Liver (tissue), 9 donors: ENCODE results near the gene CDC42BPA. TPM values are rescaled to one million over a fixed set of nuclear protein-coding genes. Genes with fewer than 3 reads are reported as not detected.

Source experiments
- DNase-seq: peaks from one replicate; pipeline ENCODE4 v3.0.0-alpha.2; 2017; ENCODE audit warnings: low spot score
- H3K27ac ChIP-seq, 2 donors: one replicate each; pipeline ENCODE4 v1.7.0; 2013; ENCODE audit warnings: inconsistent platforms in 2 of 2, low read length in 2 of 2, control low read depth in 1 of 2, low read depth in 1 of 2, mild to moderate bottlenecking in 1 of 2
- H3K27me3 ChIP-seq, 4 donors: one replicate each; pipeline versions ENCODE4 v1.6.1 to v1.7.0; 2013; ENCODE audit warnings: low read length in 3 of 4, inconsistent platforms in 1 of 4, mild to moderate bottlenecking in 1 of 4, moderate library complexity in 1 of 4; ENCODE audit not compliant: control insufficient read depth in 4 of 4, insufficient read depth in 4 of 4
- H3K36me3 ChIP-seq, 4 donors: one replicate each; pipeline versions ENCODE4 v1.6.1 to v1.7.0; 2013; ENCODE audit warnings: low read length in 3 of 4, mild to moderate bottlenecking in 3 of 4, low read depth in 1 of 4, moderate library complexity in 1 of 4; ENCODE audit not compliant: control insufficient read depth in 4 of 4, insufficient read depth in 3 of 4
- H3K4me1 ChIP-seq, 4 donors: one replicate each; pipeline versions ENCODE4 v1.6.1 to v1.7.0; 2013; ENCODE audit warnings: low read length in 3 of 4, mild to moderate bottlenecking in 3 of 4, moderate library complexity in 1 of 4; ENCODE audit not compliant: control insufficient read depth in 4 of 4, insufficient read depth in 4 of 4
- H3K4me3 ChIP-seq, 3 donors: one replicate each; pipeline versions ENCODE4 v1.6.1 to v1.7.0; 2013; ENCODE audit warnings: low read length in 3 of 3, control low read depth in 1 of 3, low read depth in 1 of 3, mild to moderate bottlenecking in 1 of 3
- H3K9ac ChIP-seq, 2 donors: one replicate each; pipeline ENCODE4 v1.7.0; 2013; ENCODE audit warnings: low read length in 2 of 2, mild to moderate bottlenecking in 2 of 2, moderate library complexity in 2 of 2, control low read depth in 1 of 2, low read depth in 1 of 2
- H3K9me3 ChIP-seq, 4 donors: one replicate each; pipeline versions ENCODE4 v1.6.1 to v1.7.0; 2013; ENCODE audit warnings: low read length in 3 of 4; ENCODE audit not compliant: control insufficient read depth in 4 of 4
- EGR1 ChIP-seq, 2 donors: IDR thresholded peaks; 2 replicates each; pipeline ENCODE4 v1.6.1; 2016 to 2018; ENCODE audit warnings: antibody characterized with exemption in 2 of 2, low read depth in 2 of 2
- FOXA1 ChIP-seq: IDR thresholded peaks from 2 replicates; pipeline ENCODE4 v1.6.1; 2016; ENCODE audit warnings: antibody characterized with exemption
- FOXA2 ChIP-seq: IDR thresholded peaks from 2 replicates; pipeline ENCODE4 v1.6.1; 2016; ENCODE audit warnings: antibody characterized with exemption
- GABPA ChIP-seq, 2 donors: IDR thresholded peaks in 1 of 2; conservative IDR thresholded peaks in 1 of 2; 2 replicates each; pipeline ENCODE4 v1.6.1; 2016; ENCODE audit warnings: antibody characterized with exemption in 2 of 2, mild to moderate bottlenecking in 1 of 2, moderate library complexity in 1 of 2
- HNF4A ChIP-seq, 2 donors: conservative IDR thresholded peaks; 2 replicates each; pipeline ENCODE4 v1.6.1; 2016; ENCODE audit warnings: antibody characterized with exemption in 2 of 2, mild to moderate bottlenecking in 2 of 2
- HNF4G ChIP-seq: IDR thresholded peaks from 2 replicates; pipeline ENCODE4 v1.6.1; 2016; ENCODE audit warnings: antibody characterized with exemption
- JUND ChIP-seq, 2 donors: IDR thresholded peaks; 2 replicates each; pipeline ENCODE4 v1.6.1; 2016; ENCODE audit warnings: antibody characterized with exemption in 2 of 2
- NR2F2 ChIP-seq: IDR thresholded peaks from 2 replicates; pipeline ENCODE4 v1.6.1; 2016; ENCODE audit warnings: antibody characterized with exemption
- RAD21 ChIP-seq, 2 donors: IDR thresholded peaks; 2 replicates each; pipeline ENCODE4 v1.6.1; 2016; ENCODE audit warnings: antibody characterized with exemption in 2 of 2, mild to moderate bottlenecking in 2 of 2
- RXRA ChIP-seq, 2 donors: IDR thresholded peaks; 2 replicates each; pipeline ENCODE4 v1.6.1; 2017 to 2018; ENCODE audit warnings: antibody characterized with exemption in 2 of 2, mild to moderate bottlenecking in 1 of 2
- SP1 ChIP-seq: IDR thresholded peaks from 2 replicates; pipeline ENCODE4 v1.6.1; 2018; ENCODE audit warnings: antibody characterized with exemption, mild to moderate bottlenecking
- TAF1 ChIP-seq: conservative IDR thresholded peaks from 2 replicates; pipeline ENCODE4 v1.6.1; 2016; ENCODE audit warnings: antibody characterized with exemption, mild to moderate bottlenecking
- YY1 ChIP-seq: IDR thresholded peaks from 2 replicates; pipeline ENCODE4 v1.6.1; 2016; ENCODE audit warnings: antibody characterized with exemption, mild to moderate bottlenecking
- WGBS: extraction: QIAGEN DNeasy Blood & Tissue Kit; methylation state at CpG from one replicate; pipeline ENCODE4 v1.1.7; 2013; 5-methylcytosine and 5-hydroxymethylcytosine counted together
- polyA plus RNA-seq, 2 donors: library from polyadenylated mRNA; stranded (reverse) in 1 of 2; unstranded in 1 of 2; fragments of 200-250 nt in 1 of 2; fragments of >200 nt in 1 of 2; fragmentation: Nextera tagmentation in 1 of 2; extraction: Ambion mirVana in 1 of 2; gene quantifications; one replicate each; pipeline versions ENCODE4 v1.2.1 to v1.2.3, GENCODE V29; 2013 to 2015
- total RNA-seq, 2 donors: library from RNA; depleted of rRNA; stranded (reverse); fragments of >200 nt; gene quantifications; one replicate each; pipeline ENCODE4 v1.2.3, GENCODE V29; 2014
- TF ChIP-seq, protein P1 (sequence below): IDR thresholded peaks from 2 replicates; pipeline ENCODE4 v1.6.1; 2016; ENCODE audit warnings: antibody characterized with exemption
- TF ChIP-seq, protein P2 (sequence below): IDR thresholded peaks from 2 replicates; pipeline ENCODE4 v1.6.1; 2016; ENCODE audit warnings: antibody characterized with exemption, mild to moderate bottlenecking
- TF ChIP-seq, protein P3 (sequence below): fragments of 150-350 bp; IDR thresholded peaks from 2 replicates; pipeline ENCODE4 v1.5.1; 2017; ENCODE audit warnings: improper control_type of control experiment, low read depth, low read length; ENCODE audit not compliant: missing input control
- TF ChIP-seq, protein P4 (sequence below): IDR thresholded peaks from 2 replicates; pipeline ENCODE4 v1.6.1; 2016; ENCODE audit warnings: antibody characterized with exemption
- TF ChIP-seq, protein P5 (sequence below): IDR thresholded peaks from 2 replicates; pipeline ENCODE4 v1.6.1; 2016; ENCODE audit warnings: antibody characterized with exemption
- donor health status: healthy.
- donor health status: healthy.
- donor health status: healthy.
- donor health status: healthy.
- donor health status: healthy.

CDC42BPA gene
- total and polyA plus RNA-seq, 4 donors: 5.8 to 39.9 (median 24.3) TPM

DNA sequence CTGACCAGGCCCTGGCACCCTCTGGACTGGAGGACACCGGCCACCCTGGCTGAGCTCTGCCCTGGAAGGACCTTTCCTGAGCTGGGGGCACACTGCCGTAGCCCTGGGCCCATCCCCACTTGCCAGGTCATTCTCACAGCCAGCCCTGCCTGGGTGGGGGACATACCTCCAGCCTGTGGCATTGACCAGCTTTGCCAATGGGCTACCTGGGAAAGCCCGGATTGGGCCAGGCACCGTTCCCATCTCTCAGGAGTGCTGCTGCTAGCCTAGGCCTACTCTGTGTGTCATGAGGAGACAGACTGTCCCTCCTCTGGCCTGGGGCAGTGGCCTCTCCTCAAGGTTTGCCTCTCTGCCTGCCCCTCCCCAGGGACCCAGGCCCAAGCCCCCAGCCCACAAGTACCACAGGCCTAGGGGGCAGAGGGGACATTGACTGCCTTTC lies 338.2 kb downstream of the CDC42BPA start:
- peak in 1 of 2 donors; percentile 48 for TF ChIP-seq HNF4A (conservative IDR thresholded peaks at IDR 0.05)
- no peak for TF ChIP-seq EGR1 (IDR thresholded peaks at IDR 0.05; ENCODE audit: low read depth in 2 of 2)
- TF ChIP-seq RXRA (IDR thresholded peaks at IDR 0.05): peak; percentile 24 to 54
- TF ChIP-seq, protein P1, sequence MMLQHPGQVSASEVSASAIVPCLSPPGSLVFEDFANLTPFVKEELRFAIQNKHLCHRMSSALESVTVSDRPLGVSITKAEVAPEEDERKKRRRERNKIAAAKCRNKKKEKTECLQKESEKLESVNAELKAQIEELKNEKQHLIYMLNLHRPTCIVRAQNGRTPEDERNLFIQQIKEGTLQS: no peak
- TF ChIP-seq NR2F2: no peak
- no peak for TF ChIP-seq TAF1
- H3K27ac ChIP-seq: peak overlapping the region; percentile 3 to 6
- no peak overlapping the region for H3K4me3 ChIP-seq
- H3K27me3 ChIP-seq: no peaks in the 10 kb centered on the region
- 40% methylated on average over 4 of the region's 4 CpGs for WGBS
- no peak for DNase-seq
- peaks cover 17 to 47% (median 37%) of the 10 kb centered on the region in 4 donors for H3K4me1 ChIP-seq
- H3K36me3 ChIP-seq: peaks cover 13 to 37% (median 16%) of the 10 kb centered on the region in 4 donors
- no peaks in the 10 kb centered on the region for H3K9me3 ChIP-seq
- H3K9ac ChIP-seq: no peak overlapping the region

DNA sequence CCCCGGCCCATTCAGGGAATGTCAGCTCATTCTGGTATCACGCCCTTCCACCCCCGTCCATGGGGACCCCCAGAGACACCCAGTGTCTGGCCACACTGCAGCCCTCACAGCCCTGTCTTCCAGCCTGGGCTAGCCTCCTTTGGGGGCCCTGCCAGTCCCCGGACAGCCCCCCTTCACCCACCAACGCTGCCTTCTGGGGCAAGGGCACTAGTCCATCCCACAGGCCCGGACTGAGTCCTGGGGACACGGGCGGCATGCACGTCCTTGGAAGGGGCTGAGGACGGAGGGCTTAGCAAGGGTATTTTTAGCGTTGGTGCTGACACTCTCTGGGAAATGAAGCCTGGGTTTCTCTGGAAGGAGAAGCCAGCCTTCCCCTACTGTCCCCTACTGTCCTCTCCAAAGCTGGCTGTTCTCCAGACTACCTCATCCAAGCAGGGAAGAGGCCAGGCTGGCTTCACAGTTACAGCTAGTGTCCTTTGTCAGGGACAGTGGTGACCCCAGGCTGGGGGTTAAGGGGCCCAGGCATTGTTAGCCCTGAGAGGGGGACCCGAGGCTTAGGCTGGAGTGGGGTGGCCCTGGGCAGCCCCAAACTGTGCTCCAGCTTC lies 338.7 kb downstream of the CDC42BPA start:
- WGBS: 69% methylated on average over 12 of the region's 12 CpGs
- Histone ChIP-seq H3K9me3 (no peaks in the 10 kb centered on the region), H3K36me3 (peaks cover 8 to 32% (median 14%) of the 10 kb centered on the region in 4 donors), H3K9ac (no peak overlapping the region), H3K4me3 (no peak overlapping the region), H3K27me3 (no peaks in the 10 kb centered on the region), H3K4me1 (peaks cover 19 to 53% (median 42%) of the 10 kb centered on the region in 4 donors), H3K27ac (peak overlapping the region in 1 of 2 donors; percentile 6)
- TF ChIP-seq HNF4G (no peak), NR2F2 (no peak), GABPA (IDR thresholded peaks at IDR 0.05 in 1 of 2, conservative IDR thresholded peaks at IDR 0.05 in 1 of 2) (no peak), EGR1 (IDR thresholded peaks at IDR 0.05; ENCODE audit: low read depth in 2 of 2) (no peak), JUND (IDR thresholded peaks at IDR 0.05) (no peak), RXRA (IDR thresholded peaks at IDR 0.05) (no peak), FOXA1 (no peak), YY1 (no peak), SP1 (no peak), HNF4A (conservative IDR thresholded peaks at IDR 0.05) (no peak), RAD21 (IDR thresholded peaks at IDR 0.05) (no peak), FOXA2 (no peak), TAF1 (no peak)
- TF ChIP-seq, protein P1: no peak
- TF ChIP-seq, protein P2, sequence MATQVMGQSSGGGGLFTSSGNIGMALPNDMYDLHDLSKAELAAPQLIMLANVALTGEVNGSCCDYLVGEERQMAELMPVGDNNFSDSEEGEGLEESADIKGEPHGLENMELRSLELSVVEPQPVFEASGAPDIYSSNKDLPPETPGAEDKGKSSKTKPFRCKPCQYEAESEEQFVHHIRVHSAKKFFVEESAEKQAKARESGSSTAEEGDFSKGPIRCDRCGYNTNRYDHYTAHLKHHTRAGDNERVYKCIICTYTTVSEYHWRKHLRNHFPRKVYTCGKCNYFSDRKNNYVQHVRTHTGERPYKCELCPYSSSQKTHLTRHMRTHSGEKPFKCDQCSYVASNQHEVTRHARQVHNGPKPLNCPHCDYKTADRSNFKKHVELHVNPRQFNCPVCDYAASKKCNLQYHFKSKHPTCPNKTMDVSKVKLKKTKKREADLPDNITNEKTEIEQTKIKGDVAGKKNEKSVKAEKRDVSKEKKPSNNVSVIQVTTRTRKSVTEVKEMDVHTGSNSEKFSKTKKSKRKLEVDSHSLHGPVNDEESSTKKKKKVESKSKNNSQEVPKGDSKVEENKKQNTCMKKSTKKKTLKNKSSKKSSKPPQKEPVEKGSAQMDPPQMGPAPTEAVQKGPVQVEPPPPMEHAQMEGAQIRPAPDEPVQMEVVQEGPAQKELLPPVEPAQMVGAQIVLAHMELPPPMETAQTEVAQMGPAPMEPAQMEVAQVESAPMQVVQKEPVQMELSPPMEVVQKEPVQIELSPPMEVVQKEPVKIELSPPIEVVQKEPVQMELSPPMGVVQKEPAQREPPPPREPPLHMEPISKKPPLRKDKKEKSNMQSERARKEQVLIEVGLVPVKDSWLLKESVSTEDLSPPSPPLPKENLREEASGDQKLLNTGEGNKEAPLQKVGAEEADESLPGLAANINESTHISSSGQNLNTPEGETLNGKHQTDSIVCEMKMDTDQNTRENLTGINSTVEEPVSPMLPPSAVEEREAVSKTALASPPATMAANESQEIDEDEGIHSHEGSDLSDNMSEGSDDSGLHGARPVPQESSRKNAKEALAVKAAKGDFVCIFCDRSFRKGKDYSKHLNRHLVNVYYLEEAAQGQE: no peak
- TF ChIP-seq, protein P3, sequence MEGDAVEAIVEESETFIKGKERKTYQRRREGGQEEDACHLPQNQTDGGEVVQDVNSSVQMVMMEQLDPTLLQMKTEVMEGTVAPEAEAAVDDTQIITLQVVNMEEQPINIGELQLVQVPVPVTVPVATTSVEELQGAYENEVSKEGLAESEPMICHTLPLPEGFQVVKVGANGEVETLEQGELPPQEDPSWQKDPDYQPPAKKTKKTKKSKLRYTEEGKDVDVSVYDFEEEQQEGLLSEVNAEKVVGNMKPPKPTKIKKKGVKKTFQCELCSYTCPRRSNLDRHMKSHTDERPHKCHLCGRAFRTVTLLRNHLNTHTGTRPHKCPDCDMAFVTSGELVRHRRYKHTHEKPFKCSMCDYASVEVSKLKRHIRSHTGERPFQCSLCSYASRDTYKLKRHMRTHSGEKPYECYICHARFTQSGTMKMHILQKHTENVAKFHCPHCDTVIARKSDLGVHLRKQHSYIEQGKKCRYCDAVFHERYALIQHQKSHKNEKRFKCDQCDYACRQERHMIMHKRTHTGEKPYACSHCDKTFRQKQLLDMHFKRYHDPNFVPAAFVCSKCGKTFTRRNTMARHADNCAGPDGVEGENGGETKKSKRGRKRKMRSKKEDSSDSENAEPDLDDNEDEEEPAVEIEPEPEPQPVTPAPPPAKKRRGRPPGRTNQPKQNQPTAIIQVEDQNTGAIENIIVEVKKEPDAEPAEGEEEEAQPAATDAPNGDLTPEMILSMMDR: no peak
- TF ChIP-seq, protein P4, sequence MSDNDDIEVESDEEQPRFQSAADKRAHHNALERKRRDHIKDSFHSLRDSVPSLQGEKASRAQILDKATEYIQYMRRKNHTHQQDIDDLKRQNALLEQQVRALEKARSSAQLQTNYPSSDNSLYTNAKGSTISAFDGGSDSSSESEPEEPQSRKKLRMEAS: no peak
- TF ChIP-seq, protein P5, sequence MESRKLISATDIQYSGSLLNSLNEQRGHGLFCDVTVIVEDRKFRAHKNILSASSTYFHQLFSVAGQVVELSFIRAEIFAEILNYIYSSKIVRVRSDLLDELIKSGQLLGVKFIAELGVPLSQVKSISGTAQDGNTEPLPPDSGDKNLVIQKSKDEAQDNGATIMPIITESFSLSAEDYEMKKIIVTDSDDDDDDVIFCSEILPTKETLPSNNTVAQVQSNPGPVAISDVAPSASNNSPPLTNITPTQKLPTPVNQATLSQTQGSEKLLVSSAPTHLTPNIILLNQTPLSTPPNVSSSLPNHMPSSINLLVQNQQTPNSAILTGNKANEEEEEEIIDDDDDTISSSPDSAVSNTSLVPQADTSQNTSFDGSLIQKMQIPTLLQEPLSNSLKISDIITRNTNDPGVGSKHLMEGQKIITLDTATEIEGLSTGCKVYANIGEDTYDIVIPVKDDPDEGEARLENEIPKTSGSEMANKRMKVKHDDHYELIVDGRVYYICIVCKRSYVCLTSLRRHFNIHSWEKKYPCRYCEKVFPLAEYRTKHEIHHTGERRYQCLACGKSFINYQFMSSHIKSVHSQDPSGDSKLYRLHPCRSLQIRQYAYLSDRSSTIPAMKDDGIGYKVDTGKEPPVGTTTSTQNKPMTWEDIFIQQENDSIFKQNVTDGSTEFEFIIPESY: no peak
- DNase-seq: peak; percentile 28
